ENCODE data around the gene WDR7. TPM values are rescaled to one million over a fixed set of nuclear protein-coding genes. Genes with fewer than 3 reads are reported as not detected.
A peak's percentile ranks its signal among the peaks of the same experiment; 100 is the strongest.

WDR7 gene
- total RNA-seq, 1 donor from 2014 or later = 21.5 TPM

DNA sequence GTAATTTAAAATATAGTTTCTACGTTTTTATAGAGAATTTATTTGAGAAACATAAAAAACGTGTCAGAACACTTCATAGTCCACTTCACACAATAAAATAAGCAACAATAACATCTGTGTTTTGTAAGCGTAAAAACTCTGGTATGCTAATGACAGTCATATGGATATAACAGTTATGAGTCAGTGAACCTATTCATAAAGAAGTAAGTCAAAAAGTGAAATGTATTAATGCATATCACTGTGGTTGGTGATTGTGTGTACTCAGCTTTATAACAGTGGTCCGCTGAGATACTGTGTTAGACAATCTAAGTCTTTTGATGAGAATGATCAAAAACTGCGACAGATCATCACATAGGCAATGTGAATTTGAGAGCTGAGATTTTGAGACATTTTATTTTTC, 153.2 kb downstream of the WDR7 start:
- no peak for DNase-seq (ENCODE audit: low read depth)

DNA sequence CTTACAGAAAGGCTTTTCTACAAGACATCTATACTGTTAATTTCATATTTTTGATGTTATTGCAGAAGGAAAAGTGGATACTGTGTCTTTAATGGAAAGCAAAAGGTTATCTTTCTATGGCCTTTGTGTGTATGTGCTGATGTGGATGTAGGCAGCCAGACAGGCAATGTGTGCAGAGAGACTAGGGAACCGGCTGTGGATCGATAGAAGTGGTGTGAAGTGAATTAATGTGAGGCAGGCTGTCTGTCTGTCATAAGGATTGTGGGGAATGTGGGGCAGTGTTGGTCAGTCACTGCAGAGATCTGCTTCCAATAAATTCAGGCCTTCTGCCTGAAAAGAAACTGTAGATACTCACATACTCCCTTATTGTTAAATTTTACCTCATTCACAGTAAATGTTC, 156.7 kb downstream of the WDR7 start:
- no peak for DNase-seq (ENCODE audit: low read depth)

DNA sequence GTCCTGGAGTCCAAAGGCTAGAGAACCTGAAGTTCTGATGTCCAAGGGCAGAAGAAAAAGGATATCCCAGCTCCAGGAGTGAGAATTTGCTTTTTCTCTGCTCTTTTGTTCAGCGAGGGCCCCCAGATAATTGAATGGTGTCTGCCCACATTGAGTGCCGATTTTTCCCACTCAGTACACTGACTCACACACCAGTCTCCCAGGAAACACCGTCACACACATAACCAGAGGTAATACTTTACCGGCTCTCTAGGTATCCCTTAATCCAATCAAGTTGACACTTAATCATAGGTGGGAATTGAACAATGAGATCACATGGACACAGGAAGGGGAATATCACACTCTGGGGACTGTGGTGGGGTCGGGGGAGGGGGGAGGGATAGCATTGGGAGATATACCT, 161.5 kb downstream of the WDR7 start:
- DNase-seq (ENCODE audit: low read depth) = no peak

DNA sequence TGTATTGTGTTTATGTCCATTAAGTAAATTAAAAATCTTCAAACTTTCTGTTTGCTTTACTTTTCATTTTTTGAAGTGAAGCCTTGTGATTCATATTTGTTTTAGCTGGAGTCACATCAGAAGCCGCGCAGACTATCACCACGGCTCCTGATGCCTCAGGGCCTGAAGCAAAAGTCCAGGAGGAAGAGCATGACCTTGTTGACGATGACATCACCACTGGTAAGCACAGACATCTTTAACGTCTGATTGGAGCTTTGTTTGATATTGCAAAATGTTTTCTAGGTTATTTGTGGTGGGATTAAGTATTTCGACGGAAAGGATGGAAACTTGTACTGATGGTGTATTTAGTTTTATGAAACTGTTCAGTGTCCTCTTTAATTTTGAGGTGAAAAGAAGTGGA, 164.8 kb downstream of the WDR7 start:
- DNase-seq (ENCODE audit: low read depth) = no peak

DNA sequence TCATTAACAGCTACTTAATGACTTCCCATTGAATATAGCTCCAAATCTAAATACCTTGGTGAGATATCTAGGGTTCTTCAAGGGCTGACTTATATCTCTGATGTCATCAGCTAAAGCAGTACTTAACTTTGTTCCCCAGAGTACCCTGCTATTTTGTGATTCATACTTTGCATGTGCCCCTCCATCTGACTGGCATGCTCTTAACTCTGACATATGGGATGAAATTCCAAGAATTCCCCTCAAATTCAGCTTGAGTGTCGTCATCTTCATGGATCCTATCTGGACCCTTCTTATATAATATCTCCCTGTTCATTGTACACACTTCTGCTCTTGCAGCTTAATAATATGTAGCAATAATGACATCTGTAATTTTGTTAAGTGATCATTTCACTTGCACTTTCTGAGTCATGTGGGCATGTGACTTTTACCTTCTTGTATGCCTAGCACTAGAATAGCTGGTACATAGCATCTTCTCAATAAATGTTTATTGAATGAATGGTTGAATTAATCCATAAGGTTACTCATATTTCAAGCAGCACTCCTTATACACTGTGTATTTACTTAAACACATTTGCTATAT, 172.9 kb downstream of the WDR7 start:
- no peak for DNase-seq (ENCODE audit: low read depth)

DNA sequence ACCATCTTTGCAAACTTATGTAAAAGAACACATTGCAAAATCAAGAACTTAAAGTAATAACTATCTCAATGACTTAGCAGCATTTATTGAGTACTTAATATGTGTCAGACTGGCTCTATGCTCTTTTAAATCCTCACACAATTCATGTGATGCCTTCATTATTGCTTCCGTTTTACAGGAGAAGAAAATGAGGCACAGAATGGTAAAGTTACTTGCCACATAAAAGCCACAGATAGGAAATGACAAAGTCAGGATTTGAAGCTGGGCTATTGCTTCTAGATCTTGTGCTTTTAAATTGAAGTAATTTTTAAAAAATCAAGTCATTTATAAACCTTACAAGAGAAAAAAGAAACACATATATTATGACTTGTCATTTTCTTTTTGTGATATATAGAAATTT, 174.2 kb downstream of the WDR7 start:
- no peak for DNase-seq (ENCODE audit: low read depth)

DNA sequence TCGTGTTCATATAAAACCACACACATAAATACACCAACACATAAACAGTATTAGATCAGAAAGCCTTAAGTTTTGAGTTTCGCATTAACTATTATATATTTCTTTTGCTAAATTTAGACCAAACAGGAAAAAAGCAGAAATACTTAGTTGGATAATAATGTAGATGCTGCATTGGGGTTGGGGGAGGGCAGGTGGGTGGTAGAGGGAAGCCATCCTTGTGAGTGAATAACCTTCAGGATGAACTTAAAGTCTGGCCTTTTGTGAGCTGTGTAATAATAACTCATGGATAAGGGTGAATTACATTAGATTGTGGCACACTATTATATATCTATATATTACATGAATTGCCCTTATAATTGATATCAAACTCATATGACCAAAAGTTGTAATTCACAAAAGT, 174.7 kb downstream of the WDR7 start:
- no peak for DNase-seq (ENCODE audit: low read depth)

DNA sequence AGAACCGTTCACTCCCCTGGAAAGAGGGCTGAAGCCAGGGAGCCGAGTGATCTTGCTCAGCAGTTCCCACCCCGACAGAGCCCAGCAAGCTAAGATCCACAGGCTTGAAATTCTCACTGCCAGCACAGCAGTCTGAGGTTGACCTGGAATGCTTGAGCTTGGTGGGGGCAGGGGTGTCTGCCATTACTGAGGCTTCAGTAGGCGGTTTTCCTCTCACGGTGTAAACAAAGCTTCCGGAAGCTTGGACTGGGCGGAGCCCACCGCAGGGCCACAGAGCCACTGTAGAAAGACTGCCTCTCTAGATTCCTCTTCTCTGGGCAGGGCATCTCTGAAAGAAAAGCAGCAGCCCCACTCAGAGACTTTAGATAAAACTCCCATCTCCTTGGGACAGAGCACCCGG, 180.8 kb downstream of the WDR7 start:
- no peak for DNase-seq (ENCODE audit: low read depth)

DNA sequence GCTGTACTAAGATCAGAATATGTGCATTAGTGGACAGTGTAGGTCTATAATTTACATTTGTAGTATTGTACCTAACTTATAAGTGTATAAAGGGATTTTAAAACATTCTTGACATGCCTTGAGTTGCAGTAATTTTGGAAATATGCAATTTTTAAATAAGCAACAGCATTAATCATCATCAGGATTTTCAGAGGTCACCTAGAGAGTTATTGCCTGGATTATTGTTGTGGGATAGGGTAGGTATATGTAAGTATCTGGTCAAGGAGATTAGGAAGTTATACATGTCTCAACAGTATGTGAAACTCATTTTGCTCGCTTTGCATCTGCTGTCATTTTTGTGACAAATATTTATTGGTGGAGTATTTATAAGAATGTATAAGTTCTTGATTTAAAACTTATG, 184.2 kb downstream of the WDR7 start:
- DNase-seq (ENCODE audit: low read depth) = no peak

DNA sequence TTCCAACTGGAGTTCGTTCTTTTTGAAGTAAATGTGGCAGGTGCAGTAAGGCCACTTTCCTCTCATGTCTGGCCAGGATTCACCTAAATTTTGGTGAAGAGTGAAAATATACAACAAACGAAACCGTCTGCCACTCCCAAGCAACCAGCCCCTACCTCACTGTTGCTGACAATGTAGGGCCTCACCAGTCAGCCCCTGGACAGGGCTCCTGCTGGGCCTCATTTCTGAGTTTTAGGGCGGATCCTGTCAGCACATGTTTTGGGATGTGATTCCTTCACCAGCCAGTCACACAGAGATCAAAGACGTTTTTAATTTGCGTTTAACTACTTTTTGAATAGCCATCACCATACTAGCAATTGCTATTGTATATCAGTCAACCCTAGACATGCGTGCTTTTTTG, 185.0 kb downstream of the WDR7 start:
- DNase-seq (ENCODE audit: low read depth) = no peak

DNA sequence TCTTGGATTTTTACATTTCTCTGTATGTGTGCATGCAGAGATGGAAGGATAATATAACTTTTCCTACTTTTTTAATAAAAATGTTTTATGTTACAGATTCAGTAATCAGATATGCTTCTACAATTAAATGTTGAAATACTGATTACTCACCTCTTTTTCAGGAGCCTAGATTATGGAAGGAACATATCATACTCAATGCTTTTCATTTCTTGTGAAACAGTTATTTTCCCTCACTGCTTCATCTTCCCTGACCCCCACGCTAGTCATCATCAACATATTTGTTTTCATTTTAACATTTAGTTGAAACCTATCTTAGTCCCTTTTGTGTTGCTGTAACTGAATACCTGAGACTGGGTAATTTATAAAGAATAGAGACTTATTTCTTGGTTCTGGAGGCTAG, 190.7 kb downstream of the WDR7 start:
- DNase-seq (ENCODE audit: low read depth) = no peak

DNA sequence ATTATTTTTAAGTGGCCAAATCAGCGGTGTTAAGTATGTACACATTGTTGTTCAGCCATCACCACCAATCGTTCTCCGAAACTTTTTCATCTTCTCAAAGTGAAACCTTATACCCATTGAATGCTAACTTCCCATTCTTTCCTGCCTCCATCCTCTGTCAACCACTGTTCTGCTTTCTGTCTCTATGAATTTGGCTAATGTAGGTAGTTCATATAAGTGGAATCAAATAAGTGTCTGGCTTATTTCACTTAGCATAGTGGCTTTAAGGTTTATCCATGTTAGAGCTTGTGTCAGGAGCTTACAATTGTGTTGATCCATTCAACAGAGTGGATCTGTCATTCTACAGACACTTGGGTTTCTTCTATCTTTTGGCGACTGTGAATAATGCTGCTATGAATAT, 192.1 kb downstream of the WDR7 start:
- DNase-seq (ENCODE audit: low read depth) = no peak

DNA sequence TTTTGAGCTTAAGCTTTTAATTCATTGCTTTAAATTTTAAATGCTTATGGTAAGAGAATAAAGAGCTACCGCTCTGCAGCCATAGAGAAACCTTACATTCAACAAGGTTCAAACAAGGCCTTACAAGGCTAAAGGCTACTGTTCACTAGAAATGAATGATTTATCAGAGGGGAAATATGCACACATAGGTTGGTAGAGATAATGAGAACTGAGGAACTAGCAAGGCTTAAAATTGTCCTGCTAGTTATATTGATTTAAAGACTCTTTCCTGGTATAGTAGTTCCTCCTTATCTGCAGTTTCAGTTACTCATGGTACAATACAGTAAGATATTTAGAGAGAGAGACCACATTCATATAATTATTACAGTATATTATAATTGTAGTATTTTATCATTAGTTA, 193.4 kb downstream of the WDR7 start:
- no peak for DNase-seq (ENCODE audit: low read depth)

DNA sequence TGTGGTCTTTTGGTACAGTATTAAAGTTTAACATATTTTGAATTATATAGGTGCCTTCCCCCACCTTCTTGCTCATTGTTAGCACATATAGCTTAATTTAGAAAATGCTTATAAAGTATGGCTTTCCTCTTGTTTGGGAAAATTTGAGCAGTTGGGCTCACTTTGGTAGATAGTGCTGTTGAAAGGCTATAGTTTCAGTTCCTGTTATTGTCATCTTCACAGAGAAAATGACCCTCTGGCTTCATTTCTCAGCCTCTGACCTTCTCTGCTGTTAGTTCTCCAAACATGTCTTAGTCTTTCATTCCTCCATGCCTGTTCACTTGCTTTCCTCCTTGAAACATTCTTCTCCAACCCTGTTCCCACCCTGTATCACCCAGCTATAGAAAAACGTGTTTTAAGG, 200.6 kb downstream of the WDR7 start:
- no peak for DNase-seq (ENCODE audit: low read depth)

DNA sequence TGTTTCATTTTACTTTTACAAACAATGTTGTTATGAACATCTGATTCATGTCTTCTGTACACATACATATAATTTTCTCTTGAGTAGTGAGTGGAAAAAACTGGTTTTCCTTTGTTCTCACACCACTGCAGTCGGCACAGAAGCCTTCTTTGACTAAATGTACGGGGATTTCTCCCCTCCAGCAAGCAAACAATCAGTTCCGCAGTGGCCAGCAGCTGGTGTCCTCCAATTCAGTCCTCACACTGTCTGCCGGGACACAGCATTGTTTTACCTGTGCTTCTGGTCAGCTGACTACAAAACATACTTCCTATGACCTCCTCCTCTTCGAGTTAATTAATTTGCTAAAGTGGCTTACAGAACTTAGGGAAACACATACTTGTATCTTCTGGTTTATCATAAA, 202.8 kb downstream of the WDR7 start:
- no peak for DNase-seq (ENCODE audit: low read depth)

DNA sequence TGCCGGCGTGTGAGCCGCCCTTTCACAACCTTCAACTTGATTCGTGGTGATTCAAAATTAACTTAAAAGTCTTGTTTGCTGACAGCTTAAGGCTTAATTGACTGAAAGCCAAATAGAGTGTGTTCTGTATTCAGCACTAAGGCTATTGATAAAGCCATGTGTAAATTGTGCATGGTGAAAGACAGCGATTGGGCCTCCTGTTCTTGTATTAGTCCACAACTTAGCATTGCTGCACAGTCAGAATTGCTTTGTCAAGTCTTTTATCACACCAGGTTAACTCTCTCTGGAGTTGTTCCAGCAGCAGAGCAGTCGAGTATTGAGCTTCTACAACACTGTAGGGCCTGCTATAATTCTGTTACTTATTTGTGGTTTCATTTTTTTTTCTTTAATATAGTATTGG, 210.1 kb downstream of the WDR7 start:
- DNase-seq (ENCODE audit: low read depth) = peak; percentile 11

DNA sequence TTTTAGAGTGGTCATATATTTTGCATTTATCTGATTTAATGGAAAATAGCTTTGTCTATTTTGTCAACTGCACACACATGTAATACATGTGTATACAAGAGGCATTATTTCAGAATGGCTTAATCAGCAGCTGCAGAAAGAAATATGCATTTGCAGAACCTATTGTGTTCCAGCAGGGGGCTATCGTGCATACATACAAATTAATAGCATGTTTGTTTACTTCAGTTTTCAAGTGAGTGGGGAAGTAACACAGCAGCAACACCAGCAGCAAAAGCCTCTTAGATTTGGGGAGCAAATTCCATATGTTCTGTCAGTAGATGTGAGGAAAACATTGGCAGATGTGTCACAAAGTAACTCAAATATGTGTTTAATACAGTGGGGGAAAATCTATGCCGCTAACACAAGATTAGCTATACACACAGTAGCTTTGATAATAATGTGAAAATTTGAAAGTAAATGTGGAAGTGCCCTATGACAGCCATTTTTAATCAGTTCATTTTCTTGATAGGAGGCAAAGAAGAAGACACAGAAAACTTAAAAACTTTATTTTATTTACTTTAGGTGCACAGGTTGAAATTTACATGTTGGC, 218.1 kb downstream of the WDR7 start:
- DNase-seq (ENCODE audit: low read depth) = peak; percentile 65

DNA sequence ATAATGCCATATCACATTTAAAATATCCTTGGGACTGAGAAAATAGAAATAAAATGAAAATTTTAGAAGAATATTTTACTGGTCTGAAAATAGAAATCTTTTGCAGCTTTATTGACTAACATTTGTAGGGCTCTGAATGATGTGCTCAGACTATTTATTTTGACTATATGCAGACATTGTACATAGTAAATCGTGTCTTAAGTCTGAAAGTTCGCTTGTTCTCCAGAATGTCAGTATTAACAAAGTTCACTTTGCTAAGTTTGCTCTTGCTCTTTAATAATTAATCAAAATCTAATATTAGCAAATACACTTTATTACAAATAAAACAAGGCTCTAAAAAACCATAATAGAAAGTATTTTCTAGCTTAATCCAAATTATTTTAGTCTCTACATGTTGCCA, 219.8 kb downstream of the WDR7 start:
- no peak for DNase-seq (ENCODE audit: low read depth)

DNA sequence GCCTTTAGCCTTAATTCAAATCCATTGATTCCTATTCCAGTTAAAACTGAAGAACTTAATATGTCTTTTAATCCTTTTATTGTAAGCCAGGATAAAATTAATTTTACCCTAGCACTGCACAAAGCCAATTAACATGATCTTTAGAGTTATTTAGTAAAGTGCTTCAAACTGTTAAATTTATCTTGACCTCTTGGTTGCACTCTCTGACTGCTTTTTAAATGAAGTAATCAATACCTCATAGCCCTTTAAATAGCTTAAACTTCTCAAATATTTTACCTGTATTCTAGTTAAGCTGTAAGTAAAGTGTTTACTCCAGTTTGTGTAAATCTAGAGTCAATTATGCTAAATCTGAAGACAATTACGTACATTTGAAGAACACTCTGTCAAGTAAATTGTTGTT, 221.0 kb downstream of the WDR7 start:
- no peak for DNase-seq (ENCODE audit: low read depth)

DNA sequence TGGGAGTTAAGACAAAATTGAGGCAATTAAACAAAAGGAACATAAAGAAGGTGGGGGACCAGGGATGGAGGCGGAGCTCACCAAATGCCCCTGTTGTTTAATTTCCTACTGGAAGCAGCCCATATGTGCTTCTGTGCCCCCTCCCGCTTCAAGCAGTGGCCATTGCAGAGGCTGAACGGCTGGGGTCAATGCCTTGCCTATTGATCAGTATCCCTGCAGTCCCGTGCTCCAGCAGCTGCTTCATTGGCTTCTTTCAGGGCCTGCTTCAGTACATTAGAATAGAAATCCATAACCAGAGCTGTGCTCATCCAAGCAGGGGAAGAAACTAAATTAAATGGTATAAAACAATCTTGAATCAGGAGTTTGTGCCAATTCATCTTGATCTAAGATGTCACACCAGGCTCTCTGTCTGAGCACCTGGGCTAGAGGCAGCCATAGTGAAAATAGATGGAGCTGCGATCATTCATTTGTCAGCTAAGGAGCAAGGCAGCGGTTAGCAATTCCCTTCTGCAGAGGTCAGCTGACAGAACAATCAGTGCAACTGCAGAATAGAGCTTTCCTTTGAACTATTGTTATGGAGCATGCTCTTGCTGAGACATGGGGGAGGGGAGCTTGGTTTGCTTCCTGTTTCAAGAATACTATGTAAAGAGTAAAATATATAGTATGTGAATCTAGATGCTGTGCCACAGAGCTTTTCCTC, 222.4 kb downstream of the WDR7 start:
- DNase-seq (ENCODE audit: low read depth) = peak; percentile 36

DNA sequence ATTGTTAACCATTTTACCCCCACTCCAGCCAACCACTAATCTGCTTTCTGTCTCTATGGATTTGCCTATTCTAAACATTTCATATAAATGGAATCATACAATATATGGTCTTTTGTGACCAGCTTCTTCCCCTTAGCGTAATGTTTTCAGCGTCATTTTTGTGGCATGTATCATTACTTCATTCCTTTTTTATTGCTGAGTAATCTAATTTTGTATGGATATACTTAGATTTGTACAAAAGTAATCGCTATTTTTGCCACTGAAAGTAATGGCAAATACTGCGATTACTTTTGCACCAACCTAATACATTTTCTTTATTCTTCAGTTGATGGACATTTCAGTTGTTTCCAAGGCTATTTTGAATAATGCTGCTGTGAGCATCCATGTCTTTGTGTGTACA, 227.6 kb downstream of the WDR7 start:
- DNase-seq (ENCODE audit: low read depth) = no peak

DNA sequence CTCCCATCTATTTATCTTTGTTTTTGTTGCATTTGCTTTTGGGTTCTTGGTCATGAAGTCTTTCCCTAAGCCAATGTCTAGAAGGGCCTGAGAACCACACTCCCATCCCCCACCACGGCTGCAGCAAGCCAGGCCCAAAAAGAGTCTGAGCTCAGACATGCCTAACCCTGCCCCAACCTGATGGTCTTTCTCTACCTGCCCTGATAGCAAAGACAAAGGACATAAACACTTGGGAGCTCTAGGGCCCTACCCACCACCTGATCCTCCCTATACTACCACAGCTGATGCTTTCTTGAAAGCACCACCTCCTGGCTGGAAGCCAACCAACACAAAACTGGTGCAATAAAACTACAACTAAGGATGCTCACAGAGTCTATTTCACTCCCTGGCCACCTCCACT, 233.4 kb downstream of the WDR7 start:
- no peak for DNase-seq (ENCODE audit: low read depth)

DNA sequence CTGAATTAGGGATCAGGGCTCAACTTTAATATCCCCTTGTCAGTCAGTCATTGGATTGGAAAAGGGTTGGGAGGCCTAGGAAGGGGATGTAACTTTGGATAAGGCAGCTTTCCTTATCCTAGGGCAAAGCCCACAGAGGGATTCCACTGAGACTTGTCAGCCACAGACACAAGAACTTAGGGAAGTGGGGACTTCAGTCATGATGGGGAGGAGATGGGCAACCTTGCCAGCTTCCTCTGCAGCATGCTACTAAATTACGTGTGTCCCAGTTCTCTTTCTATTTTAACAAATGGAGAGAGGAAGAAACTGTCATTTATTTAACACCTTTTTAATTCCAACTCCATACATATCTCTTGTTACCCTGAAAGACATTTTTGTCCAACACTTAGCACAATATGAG, 237.8 kb downstream of the WDR7 start:
- no peak for DNase-seq (ENCODE audit: low read depth)

DNA sequence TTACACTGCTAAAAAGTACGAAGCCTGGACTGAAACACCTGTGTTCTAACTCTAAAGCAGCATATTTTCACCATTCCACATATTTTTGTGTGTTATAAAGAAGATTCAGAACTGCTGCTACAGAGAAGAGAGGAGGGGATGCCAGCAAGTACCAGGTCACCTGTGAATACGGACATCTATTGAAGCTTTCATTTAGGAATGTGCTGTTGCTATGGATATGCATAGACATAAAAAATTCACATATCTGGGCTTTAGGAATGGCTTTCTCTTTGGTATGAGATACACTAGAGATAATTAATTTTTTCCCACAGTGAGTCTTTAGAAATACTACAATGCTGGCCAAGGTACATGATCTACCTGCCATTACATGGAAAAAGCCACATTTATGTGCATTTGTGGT, 238.5 kb downstream of the WDR7 start:
- DNase-seq (ENCODE audit: low read depth) = no peak
